ENCODE measurements around the gene COL24A1. TPM values are rescaled to one million over a fixed set of nuclear protein-coding genes. Genes with fewer than 3 reads are reported as not detected.
A peak's percentile ranks its signal among the peaks of the same experiment; 100 is the strongest.
"Not testable (repeated sequence)": the region's sequence is repeated elsewhere in the genome, so short reads cannot be mapped to it uniquely, and the experiment has no call there.

Gene COL24A1
- total RNA-seq, 1 experiment from 2014 or later: not detected

DNA sequence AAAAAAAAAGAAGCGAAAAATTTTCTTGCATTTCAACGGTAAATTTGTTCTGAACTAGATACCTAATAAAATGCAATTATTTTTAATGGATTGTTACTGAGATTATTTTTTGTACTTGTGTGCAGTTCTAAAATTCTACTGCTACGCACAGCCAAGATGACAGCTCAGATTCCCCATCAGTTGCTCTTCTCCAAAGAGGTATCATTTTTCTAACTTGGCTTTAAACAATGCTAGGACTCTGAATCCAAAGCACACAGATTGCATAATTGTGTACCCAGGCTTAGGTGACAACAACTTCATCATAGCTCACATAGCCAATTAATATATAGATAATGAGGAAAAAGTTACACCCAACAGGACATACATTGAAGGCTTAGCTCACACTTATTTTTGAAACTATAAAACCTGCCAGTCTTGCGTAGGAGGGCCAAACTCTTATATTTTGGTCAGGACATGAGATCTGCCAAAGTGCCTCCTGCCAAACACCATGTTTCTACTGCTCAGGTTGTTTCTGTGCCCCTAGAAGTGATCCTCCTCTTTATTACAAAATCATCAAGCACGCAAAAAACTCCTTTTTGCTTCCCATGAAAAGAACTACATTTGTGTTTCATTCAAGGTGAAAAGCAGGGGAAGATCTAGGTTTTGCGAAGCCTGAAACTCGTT is 437.8 kb downstream of the COL24A1 start:
- RAD21 ChIA-PET (ENCODE audit: low non-redundant PET in 1 of 2, low total read pairs in 2 of 2, uncharacterized antibody in 2 of 2, unreplicated experiment in 2 of 2): no interaction called here
- CTCF ChIA-PET: interaction anchor here (2.3 kb wide), 1 partner anchor 26 kb away, joined by 4 read pairs; no protein-coding TSS in a partner anchor
- no peak overlapping the region for H3K4me3 ChIP-seq (replicated peaks in 1 of 2; ENCODE audit: low read depth in 1 of 2, low read length in 2 of 2)
- H2AFZ ChIP-seq (ENCODE audit: low read depth, low read length, poor library complexity, severe bottlenecking): no peak overlapping the region
- H3K9me3 ChIP-seq (ENCODE audit: control insufficient read depth in 1 of 2, insufficient read depth in 1 of 2, low read depth in 1 of 2, low read length in 2 of 2): peaks cover 3 to 14% of the 10 kb centered on the region in 2 experiments; a peak in 2 of 4 replicates
- BruUV-seq (replicated peaks): no TSS peak
- no peak overlapping the region for H3K9ac ChIP-seq (ENCODE audit: low read length)
- no peaks in the 10 kb centered on the region for H3K79me2 ChIP-seq (ENCODE audit: insufficient read depth, low read length)
- H3K4me1 ChIP-seq (ENCODE audit: control insufficient read depth in 1 of 2, insufficient read depth in 2 of 2, low read length in 2 of 2): no peaks in the 10 kb centered on the region
- no peaks in the 10 kb centered on the region for H4K20me1 ChIP-seq (ENCODE audit: insufficient read depth)
- H3K27me3 ChIP-seq (ENCODE audit: insufficient read depth, low read length): no peaks in the 10 kb centered on the region
- TF ChIP-seq ELF1 (IDR thresholded peaks at IDR 0.05; ENCODE audit: borderline replicate concordance, low read depth) (no peak), EGR1 (IDR thresholded peaks at IDR 0.05; ENCODE audit: low read depth) (no peak), SP1 (IDR thresholded peaks at IDR 0.05; ENCODE audit: low read depth) (no peak)
- ATAC-seq (no peak), DNase-seq (ENCODE audit: low read depth, low spot score) (no peak)
- no peak overlapping the region for H3K4me2 ChIP-seq (ENCODE audit: low read length)
- H3K9me2 ChIP-seq (ENCODE audit: insufficient read depth): no peaks in the 10 kb centered on the region
- H3K27ac ChIP-seq (ENCODE audit: low read depth, low read length): no peak overlapping the region
- no peaks in the 10 kb centered on the region for H3K36me3 ChIP-seq (ENCODE audit: control insufficient read depth in 1 of 2, insufficient read depth in 2 of 2, low read length in 2 of 2)
- POLR2A ChIA-PET: no interaction called here
- intact Hi-C loops (cut with micrococcal nuclease): no loop called here

DNA sequence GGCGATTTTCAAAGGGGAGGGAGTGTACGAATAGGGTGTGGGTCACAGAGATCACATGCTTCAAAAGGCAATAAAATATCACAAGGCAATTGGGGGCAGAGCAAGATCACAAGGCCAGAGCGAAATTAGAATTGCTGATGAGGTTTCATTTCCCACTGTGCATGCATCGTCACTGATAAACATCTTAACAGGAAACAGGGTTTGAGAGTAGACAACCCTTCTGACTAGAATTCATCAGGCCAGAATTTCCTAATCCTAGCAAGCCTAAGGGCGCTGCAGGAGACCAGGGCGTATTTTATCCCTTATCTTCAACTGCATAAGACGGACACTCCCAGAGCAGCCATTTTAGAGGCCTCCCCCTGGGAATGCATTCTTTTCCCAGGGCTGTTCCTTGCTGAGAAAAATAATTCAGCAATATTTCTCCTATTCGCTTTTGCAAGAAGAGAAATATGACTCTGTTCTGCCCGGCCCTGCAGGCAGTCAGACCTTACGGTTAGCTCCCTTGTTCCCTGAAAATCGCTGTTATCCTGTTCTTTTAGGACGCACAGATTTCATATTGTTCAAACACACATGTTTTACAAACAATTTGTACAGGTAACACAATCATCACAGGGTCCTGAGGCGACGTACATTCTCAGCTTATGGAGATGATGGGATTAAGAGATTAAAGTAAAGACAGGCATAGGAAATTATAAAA is 442.0 kb downstream of the COL24A1 start:
- H3K4me1 ChIP-seq (ENCODE audit: control insufficient read depth in 1 of 2, insufficient read depth in 2 of 2, low read length in 2 of 2); H3K9me2 ChIP-seq (ENCODE audit: insufficient read depth); H3K4me2 ChIP-seq (ENCODE audit: low read length); H2AFZ ChIP-seq (ENCODE audit: low read depth, low read length, poor library complexity, severe bottlenecking); H3K79me2 ChIP-seq (ENCODE audit: insufficient read depth, low read length); H3K36me3 ChIP-seq (ENCODE audit: control insufficient read depth in 1 of 2, insufficient read depth in 2 of 2, low read length in 2 of 2); H3K27ac ChIP-seq (ENCODE audit: low read depth, low read length); H3K4me3 ChIP-seq (replicated peaks in 1 of 2; ENCODE audit: low read depth in 1 of 2, low read length in 2 of 2); ATAC-seq; BruUV-seq (replicated peaks); RAD21 ChIA-PET (ENCODE audit: low non-redundant PET in 1 of 2, low total read pairs in 2 of 2, uncharacterized antibody in 2 of 2, unreplicated experiment in 2 of 2); DNase-seq (ENCODE audit: low read depth, low spot score); CTCF ChIA-PET; H4K20me1 ChIP-seq (ENCODE audit: insufficient read depth); intact Hi-C loops (cut with micrococcal nuclease); H3K9me3 ChIP-seq (ENCODE audit: control insufficient read depth in 1 of 2, insufficient read depth in 1 of 2, low read depth in 1 of 2, low read length in 2 of 2); H3K9ac ChIP-seq (ENCODE audit: low read length); POLR2A ChIA-PET; H3K27me3 ChIP-seq (ENCODE audit: insufficient read depth, low read length): not testable (repeated sequence)
- TF ChIP-seq CBX3 (IDR thresholded peaks at IDR 0.05; ENCODE audit: low read depth): peak; percentile 74; the same call in 1 of the 2 replicates

Measured in HCT116 (cell line).